CD14-positive monocyte (primary cell): Measurements from ENCODE around the gene TMEM201. TPM values are rescaled to one million over a fixed set of nuclear protein-coding genes. Genes with fewer than 3 reads are reported as not detected.

Experiments
- DNase-seq, 3 donors: peaks; one replicate each; pipeline ENCODE4 v3.0.0-alpha.2; 2011 to 2022
- H2AFZ ChIP-seq: 2 replicates; pipeline ENCODE4 v1.6.0; 2012; ENCODE audit warnings: mild to moderate bottlenecking, low read depth, low read length, inconsistent platforms; ENCODE audit not compliant: insufficient read depth, poor library complexity, severe bottlenecking
- H3K27ac ChIP-seq, 2 donors: 1 replicate in 1 of 2; 2 replicates in 1 of 2; pipeline ENCODE4 v1.5.1; 2012 to 2013; ENCODE audit warnings: low read length in 2 of 2, control low read depth in 1 of 2, inconsistent platforms in 1 of 2, low read depth in 1 of 2, mild to moderate bottlenecking in 1 of 2
- H3K27me3 ChIP-seq, 2 donors: one replicate each; pipeline versions ENCODE4 v1.6.0 to v1.6.1; 2011 to 2013; ENCODE audit warnings: low read length in 2 of 2; ENCODE audit not compliant: control insufficient read depth in 2 of 2, insufficient read depth in 2 of 2
- H3K36me3 ChIP-seq, 2 donors: replicated peaks in 1 of 2; 1 replicate in 1 of 2; 2 replicates in 1 of 2; pipeline versions ENCODE4 v1.5.1 to v1.6.1; 2012 to 2013; ENCODE audit warnings: low read length in 2 of 2, control low read depth in 1 of 2, inconsistent platforms in 1 of 2, mild to moderate bottlenecking in 1 of 2; ENCODE audit not compliant: insufficient read depth in 2 of 2, control insufficient read depth in 1 of 2
- H3K4me1 ChIP-seq, 2 donors: 1 replicate in 1 of 2; 2 replicates in 1 of 2; pipeline versions ENCODE4 v1.5.1 to v1.6.1; 2012 to 2013; ENCODE audit warnings: low read length in 2 of 2, control low read depth in 1 of 2, inconsistent platforms in 1 of 2, mild to moderate bottlenecking in 1 of 2, moderate library complexity in 1 of 2; ENCODE audit not compliant: insufficient read depth in 2 of 2, control insufficient read depth in 1 of 2
- H3K4me2 ChIP-seq: replicated peaks from 2 replicates; pipeline ENCODE3; 2012; ENCODE audit warnings: low read length, moderate library complexity, mild to moderate bottlenecking; ENCODE audit not compliant: poor library complexity, severe bottlenecking; ENCODE audit errors: extremely low read depth
- H3K4me3 ChIP-seq, 3 experiments: fragments of 200-600 bp in 1 of 3; sonication (generic) in 1 of 3; replicated peaks in 1 of 3; 1 replicate in 2 of 3; 2 replicates in 1 of 3; pipeline ENCODE4 v1.5.1; 2011 to 2013; ENCODE audit warnings: low read length in 3 of 3, mild to moderate bottlenecking in 3 of 3, control low read depth in 2 of 3, low read depth in 2 of 3, inconsistent platforms in 1 of 3, moderate library complexity in 1 of 3
- H3K79me2 ChIP-seq: 2 replicates; pipeline ENCODE4 v1.6.0; 2012; ENCODE audit warnings: mild to moderate bottlenecking, control low read depth, inconsistent platforms, low read length, moderate library complexity; ENCODE audit not compliant: insufficient read depth
- H3K9ac ChIP-seq: 2 replicates; pipeline ENCODE4 v1.6.0; 2017; ENCODE audit warnings: low read length, mild to moderate bottlenecking; ENCODE audit not compliant: insufficient read depth, poor library complexity, severe bottlenecking
- H3K9me3 ChIP-seq, 2 donors: replicated peaks in 1 of 2; 1 replicate in 1 of 2; 2 replicates in 1 of 2; pipeline versions ENCODE4 v1.5.1 to v1.6.1; 2012 to 2013; ENCODE audit warnings: low read length in 2 of 2, control low read depth in 1 of 2; ENCODE audit not compliant: control insufficient read depth in 1 of 2, insufficient read depth in 1 of 2
- H4K20me1 ChIP-seq: 2 replicates; pipeline ENCODE4 v1.6.0; 2012; ENCODE audit warnings: mild to moderate bottlenecking, low read length, control low read depth, moderate library complexity; ENCODE audit not compliant: insufficient read depth
- H3K27ac Mint-ChIP-seq, 7 donors: one replicate each; pipeline ENCODE4 v1.8.0; 2020; ENCODE audit warnings: mild to moderate bottlenecking in 7 of 7, mixed read lengths in 7 of 7, moderate library complexity in 6 of 7, inconsistent platforms in 2 of 7
- H3K27me3 Mint-ChIP-seq, 3 donors: one replicate each; pipeline ENCODE4 v1.8.0; 2021 to 2022; ENCODE audit warnings: low read depth in 3 of 3, mild to moderate bottlenecking in 3 of 3, mixed read lengths in 3 of 3, moderate library complexity in 3 of 3, inconsistent platforms in 1 of 3
- H3K36me3 Mint-ChIP-seq, 2 donors: one replicate each; pipeline ENCODE4 v1.8.0; 2020; ENCODE audit warnings: mixed read lengths in 2 of 2, inconsistent platforms in 1 of 2, mild to moderate bottlenecking in 1 of 2
- H3K4me1 Mint-ChIP-seq: one replicate; pipeline ENCODE4 v1.8.0; 2020; ENCODE audit warnings: mild to moderate bottlenecking, mixed read lengths
- H3K4me3 Mint-ChIP-seq, 2 donors: one replicate each; pipeline ENCODE4 v1.8.0; 2020; ENCODE audit warnings: mild to moderate bottlenecking in 2 of 2, mixed read lengths in 2 of 2, moderate library complexity in 1 of 2
- H3K9me3 Mint-ChIP-seq, 7 donors: one replicate each; pipeline ENCODE4 v1.8.0; 2020 to 2022; ENCODE audit warnings: mixed read lengths in 7 of 7, mild to moderate bottlenecking in 6 of 7, moderate library complexity in 6 of 7, inconsistent platforms in 2 of 7
- CTCF ChIP-seq: fragments of 200-600 bp; IDR thresholded peaks from one replicate; pipeline ENCODE4 v1.8.0; 2022; ENCODE audit warnings: antibody characterized with exemption, mild to moderate bottlenecking
- WGBS: methylation state at CpG from one replicate; pipeline ENCODE4 v1.1.5; 2013; ENCODE audit warnings: missing lambda C conversion rate; ENCODE audit not compliant: insufficient coverage; 5-methylcytosine and 5-hydroxymethylcytosine counted together
- intact Hi-C, 2 donors: fragments of 100-400 bp; cut with micrococcal nuclease; formaldehyde crosslinking; loops; one replicate each; pipeline versions ENCODE4 v1.15.0 to v1.15.1; 2023
- polyA plus RNA-seq, 3 donors: library from polyadenylated mRNA; depleted of rRNA in 1 of 3; unstranded in 2 of 3; stranded (reverse) in 1 of 3; fragments of 300-500 nt in 2 of 3; fragments of >200 nt in 1 of 3; fragmentation: Illumina TruSeq in 2 of 3; gene quantifications; 1 replicate in 2 of 3; 2 replicates in 1 of 3; pipeline ENCODE4 v1.2.3, GENCODE V29; 2012 to 2021

The TMEM201 gene
- polyA plus RNA-seq, 3 donors = 0.37 to 3.7 (median 0.37) TPM

- peak overlapping the region in 1 of 7 donors; percentile 57 for H3K27ac Mint-ChIP-seq
- DNase-seq = no peak
- WGBS = 92% methylated on average over 12 of the region's 19 CpGs
Measured at GRCh38 chr1:9607352-9607751, 18.6 kb downstream of the TMEM201 start.

GRCh38 chr1:9609998-9610397 is 21.3 kb downstream of the TMEM201 start:
- Histone ChIP-seq H3K9ac (no peak overlapping the region), H3K27me3 (no peaks in the 10 kb centered on the region), H4K20me1 (no peaks in the 10 kb centered on the region), H3K79me2 (no peaks in the 10 kb centered on the region), H3K9me3 (no peaks in the 10 kb centered on the region), H3K27ac (no peak overlapping the region), H3K4me1 (no peaks in the 10 kb centered on the region), H2AFZ (no peak overlapping the region), H3K4me3 (no peak overlapping the region), H3K36me3 (peaks cover 14 to 34% of the 10 kb centered on the region in 2 donors), H3K4me2 (no peak overlapping the region)
- Mint-ChIP-seq H3K27ac (peak overlapping the region in 1 of 7 donors; percentile 41), H3K9me3 (no peaks in the 10 kb centered on the region), H3K27me3 (peaks cover 0 to 1% (median 0%) of the 10 kb centered on the region in 3 donors), H3K4me3 (no peak overlapping the region), H3K4me1 (no peaks in the 10 kb centered on the region), H3K36me3 (peaks cover 16 to 53% of the 10 kb centered on the region in 2 donors)
- intact Hi-C loops = no loop called here
- no peak for DNase-seq
- TF ChIP-seq CTCF = no peak
- WGBS = 95% methylated on average over 5 of the region's 5 CpGs

More at GRCh38 chr1:9607352-9607751, 18.6 kb downstream of the TMEM201 start:
- H3K9me3 Mint-ChIP-seq = no peaks in the 10 kb centered on the region
- H3K4me1 Mint-ChIP-seq = no peaks in the 10 kb centered on the region
- no peak overlapping the region for H3K4me2 ChIP-seq
- no peak overlapping the region for H3K4me3 Mint-ChIP-seq
- intact Hi-C loops = no loop called here
- no peak overlapping the region for H3K4me3 ChIP-seq
- no peaks in the 10 kb centered on the region for H3K79me2 ChIP-seq
- no peak overlapping the region for H3K27ac ChIP-seq
- H3K36me3 ChIP-seq = peaks cover 17 to 45% of the 10 kb centered on the region in 2 donors
- H3K27me3 ChIP-seq = no peaks in the 10 kb centered on the region
- H2AFZ ChIP-seq = no peak overlapping the region
- no peaks in the 10 kb centered on the region for H3K4me1 ChIP-seq
- no peak overlapping the region for H3K9ac ChIP-seq
- peaks cover 0 to 1% (median 0%) of the 10 kb centered on the region in 3 donors for H3K27me3 Mint-ChIP-seq
- no peaks in the 10 kb centered on the region for H3K9me3 ChIP-seq
- H4K20me1 ChIP-seq = no peaks in the 10 kb centered on the region
- no peak for TF ChIP-seq CTCF
- peaks cover 21 to 59% of the 10 kb centered on the region in 2 donors for H3K36me3 Mint-ChIP-seq
